HS-5 (cell line): ENCODE measurements around the gene DGKI.
"Not testable (repeated sequence)": the region's sequence is repeated elsewhere in the genome, so short reads cannot be mapped to it uniquely, and the experiment has no call there.

Experiments
- DNase-seq: peaks from one replicate; pipeline ENCODE4 v3.0.0-alpha.2; 2012; ENCODE audit warnings: low read depth

The DGKI gene

DNA sequence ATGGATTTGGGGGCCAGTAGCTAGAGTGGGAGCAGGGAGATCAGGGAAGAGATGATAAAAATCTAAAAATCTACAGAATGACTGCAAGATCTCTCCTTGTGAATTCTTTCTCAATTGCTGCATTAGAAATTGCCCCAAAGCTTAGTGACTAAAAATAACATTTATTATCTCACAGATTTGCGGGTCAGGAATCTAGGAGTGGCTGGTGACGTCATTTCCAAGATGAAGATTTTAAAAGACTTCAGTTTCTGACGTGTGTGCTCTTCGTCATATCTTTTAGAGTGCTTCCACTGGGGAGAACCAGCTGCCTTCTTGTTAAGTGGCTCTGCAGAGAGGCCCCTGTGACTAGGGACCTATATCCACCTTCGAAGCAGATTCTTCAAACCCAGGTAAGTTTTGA lies 112.6 kb downstream of the DGKI start:
- no peak for DNase-seq

DNA sequence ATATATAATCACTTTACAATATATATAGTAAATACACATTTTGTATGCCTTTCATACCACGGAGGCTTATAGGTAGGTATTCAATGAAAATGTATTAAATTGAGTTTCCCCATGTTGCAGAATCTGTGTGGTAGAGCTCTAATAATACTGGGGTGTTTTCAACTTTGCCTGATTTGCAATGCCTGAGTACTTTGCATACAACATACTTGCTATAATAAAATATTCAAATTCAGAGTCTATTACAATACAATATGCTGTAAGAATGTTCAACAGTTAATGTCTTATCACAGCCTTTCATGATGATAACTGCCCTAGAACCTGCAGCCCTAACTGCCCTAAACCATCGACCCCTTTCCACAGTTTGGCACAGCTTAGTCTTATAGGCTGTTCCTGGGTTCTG lies 114.6 kb downstream of the DGKI start:
- no peak for DNase-seq

DNA sequence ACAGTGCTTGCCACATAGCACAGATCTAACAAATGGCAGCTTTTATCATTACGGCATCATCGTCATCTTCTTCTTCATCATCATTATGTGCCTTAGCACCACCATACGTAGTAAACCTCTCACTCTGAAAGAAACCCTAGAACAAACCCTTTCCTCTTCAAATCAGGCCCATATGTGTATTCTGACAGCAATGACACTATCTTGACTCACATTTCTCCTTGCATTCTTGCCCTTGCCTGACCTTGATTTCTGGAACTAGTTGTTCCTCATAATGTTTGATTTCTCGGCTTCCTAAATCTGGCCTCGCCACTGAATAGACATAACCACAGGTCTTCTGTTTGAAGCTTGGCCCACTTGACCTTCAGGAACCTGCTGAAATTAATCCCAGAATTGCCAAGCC lies 115.3 kb downstream of the DGKI start:
- DNase-seq = no peak

DNA sequence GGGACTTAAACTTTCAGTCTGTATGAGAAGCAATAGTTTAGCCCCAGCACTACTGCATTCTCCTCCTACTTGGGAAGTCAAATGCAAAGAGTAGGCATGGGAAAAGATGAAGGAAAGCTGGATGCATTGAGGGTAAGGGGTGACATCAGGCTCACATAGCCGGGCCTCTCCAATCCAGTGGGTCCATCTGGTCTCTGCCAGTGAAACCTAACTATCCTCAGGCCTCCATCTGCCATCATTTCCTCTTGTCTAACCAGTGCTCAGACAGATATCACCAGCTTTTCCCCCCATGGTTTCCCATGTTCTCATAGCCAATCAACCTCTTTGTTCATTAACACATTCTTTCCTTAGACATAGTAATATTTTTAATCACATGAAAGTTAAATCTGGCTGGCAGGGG lies 118.3 kb downstream of the DGKI start:
- no peak for DNase-seq

DNA sequence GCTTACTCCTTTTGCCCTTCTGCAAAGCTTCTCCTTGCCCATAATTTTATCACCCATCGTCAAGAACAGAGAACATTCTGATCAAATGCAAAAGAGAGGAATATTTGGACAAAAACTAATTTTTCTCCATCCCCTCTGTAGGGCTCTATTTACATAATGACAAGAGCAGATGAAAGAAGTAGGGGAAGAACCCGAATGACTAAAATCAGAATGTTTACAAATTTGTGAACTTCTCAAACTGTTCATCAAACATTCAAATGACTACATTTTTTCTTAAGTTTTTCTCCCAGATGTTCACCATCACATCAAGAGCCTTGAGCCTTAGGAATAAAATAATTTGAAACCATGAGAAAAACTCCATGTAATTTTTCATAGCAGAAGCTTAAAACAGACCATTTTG lies 119.4 kb downstream of the DGKI start:
- DNase-seq = no peak

DNA sequence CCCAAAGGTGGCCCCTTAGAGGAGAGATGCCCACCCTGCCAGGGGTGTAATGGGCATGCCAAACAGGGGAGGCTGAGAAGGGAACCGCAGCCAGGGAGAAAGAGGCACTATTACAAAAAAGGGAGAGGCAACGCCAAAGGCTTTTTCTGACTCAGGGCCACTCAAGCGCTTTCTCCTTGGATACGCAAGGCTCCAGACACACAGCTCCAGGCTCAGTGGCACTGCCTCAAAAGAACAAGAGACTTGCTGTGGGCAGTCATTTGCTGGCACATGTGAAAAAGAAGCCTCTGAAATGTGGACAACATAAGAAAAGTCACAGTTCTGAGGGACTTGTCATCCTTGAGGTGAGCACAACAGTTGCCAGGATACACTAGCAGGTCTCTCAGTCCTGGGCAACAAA lies 128.4 kb downstream of the DGKI start:
- no peak for DNase-seq

DNA sequence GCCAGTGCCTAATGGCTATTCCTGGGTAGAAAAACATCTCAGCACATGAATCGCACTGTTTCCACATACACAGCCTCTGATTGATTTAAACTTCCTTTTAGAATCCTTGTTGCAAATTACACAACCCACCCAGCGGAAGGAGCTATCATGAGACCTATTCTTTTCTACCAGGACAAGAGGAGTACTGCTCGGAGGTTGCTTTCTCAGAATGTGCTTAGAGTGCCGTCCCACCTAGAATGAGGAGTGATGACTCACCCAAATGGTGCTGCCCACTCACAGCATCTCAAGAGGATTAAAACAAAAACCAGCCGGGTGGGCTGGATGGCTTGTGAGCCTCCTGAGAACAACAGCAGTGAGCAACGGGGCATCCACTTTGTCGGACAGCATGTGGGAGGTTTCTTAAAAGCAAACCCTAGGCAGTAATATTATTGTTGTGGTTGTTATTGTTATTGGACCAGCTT lies 128.9 kb downstream of the DGKI start:
- no peak for DNase-seq

DNA sequence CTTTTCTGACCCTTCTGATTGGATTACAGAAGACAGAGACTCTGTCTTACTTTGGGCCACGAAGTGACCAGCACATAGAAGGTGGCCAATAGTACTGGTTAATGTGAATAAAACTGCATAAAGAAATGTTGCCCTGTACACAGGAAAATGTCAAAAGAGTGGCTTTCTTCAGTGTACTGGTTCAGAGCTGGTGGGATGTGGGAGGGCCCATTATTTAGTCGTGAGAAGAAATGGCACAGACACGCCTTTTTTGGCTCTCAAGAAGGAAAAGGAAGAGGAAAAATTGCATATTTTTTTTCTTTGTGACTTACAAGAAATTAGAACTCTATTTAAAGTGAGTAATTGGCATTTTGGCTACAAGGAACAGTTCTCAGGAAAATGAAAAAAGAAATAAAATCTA lies 129.7 kb downstream of the DGKI start:
- no peak for DNase-seq

DNA sequence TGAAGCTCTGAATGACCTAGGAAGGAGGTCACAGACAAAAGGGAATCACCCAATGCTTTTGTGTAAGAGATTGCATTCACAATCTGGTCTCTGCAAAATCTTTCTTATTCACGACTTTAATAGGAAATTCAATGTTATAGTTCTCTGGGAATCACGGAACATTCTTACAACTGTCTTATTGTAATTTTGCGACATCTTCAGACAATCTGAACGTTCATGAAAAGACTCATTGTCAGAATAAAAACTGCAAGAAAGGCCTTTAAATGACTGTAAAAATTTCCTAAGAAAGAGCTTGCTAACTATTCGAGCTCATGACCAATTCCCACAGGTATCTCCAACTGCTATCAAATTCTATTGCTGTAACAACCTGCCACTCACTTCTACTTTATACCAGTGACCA lies 130.7 kb downstream of the DGKI start:
- DNase-seq = no peak

DNA sequence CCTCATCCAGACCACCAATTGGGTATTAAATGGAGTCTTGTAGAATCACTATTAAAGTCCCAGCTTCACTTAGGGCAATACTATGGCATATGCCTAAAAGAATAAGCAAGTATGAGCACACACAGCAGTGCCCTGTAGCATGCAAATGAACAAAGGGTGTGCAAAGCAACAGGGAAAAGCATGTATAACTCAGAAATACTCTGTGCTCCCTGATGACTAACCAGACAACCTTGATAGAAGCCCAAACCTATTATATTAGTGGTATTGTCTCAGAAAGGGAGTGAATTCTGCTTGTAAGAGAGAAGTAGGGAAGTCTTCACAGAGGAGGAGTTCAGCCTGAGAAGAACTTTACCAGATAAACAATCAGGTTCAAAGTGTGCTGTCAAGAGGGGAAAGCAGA lies 131.2 kb downstream of the DGKI start:
- no peak for DNase-seq

DNA sequence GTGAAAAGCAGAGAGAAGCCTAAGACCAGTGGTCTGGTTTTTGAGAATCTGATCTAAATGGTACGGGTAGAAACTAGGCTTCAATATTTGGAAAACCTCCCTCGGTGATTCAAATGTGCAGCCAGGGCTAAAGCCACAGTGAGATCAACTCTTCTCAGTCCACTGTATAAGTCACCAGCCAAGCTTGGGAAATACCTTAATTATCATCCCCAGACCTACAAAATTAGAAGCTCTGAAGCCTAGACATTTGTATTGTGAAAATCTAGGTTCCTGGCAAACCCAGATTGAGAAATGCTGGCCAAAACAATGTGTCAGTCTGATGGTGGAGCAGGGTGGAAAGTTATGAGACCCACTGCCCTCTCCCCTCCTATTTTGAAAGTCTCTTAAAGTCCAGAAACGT lies 131.7 kb downstream of the DGKI start:
- no peak for DNase-seq

DNA sequence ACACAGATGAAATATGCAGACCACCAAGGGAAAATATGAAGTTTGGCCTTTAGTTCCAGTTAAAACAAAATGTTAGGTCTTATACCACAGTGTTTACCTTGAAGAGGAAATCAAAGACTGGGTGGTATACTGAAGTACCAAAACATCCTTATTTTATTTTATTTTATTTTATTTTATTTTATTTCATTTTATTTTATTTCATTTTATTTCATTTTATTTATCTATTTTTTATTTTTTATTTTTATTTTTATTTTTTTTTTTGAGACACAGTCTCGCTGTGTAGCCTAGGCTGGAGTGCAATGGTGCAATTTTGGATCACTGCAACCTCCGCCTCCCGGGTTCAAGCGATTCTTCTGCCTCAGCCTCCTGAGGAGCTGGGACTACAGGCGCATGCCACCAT lies 140.4 kb downstream of the DGKI start:
- DNase-seq = not testable (repeated sequence)

DNA sequence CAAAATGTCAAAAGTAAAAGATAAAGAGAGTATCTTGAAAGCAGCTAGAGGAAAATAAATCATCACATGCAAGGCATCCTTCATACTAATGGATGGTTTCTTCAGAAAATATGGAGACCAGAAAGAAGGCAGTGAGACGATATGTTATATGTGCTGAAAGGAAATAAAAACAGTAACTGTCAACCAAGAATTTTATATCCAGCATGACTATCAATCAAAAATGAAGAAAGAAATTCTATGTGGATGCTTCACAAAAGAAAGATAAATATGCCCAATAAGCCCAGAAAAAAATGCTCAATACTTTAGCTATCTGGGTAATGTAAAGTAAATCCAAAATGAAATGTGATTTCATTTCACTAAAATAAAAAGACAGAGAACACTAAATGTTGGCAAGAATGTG lies 142.1 kb downstream of the DGKI start:
- DNase-seq = no peak

DNA sequence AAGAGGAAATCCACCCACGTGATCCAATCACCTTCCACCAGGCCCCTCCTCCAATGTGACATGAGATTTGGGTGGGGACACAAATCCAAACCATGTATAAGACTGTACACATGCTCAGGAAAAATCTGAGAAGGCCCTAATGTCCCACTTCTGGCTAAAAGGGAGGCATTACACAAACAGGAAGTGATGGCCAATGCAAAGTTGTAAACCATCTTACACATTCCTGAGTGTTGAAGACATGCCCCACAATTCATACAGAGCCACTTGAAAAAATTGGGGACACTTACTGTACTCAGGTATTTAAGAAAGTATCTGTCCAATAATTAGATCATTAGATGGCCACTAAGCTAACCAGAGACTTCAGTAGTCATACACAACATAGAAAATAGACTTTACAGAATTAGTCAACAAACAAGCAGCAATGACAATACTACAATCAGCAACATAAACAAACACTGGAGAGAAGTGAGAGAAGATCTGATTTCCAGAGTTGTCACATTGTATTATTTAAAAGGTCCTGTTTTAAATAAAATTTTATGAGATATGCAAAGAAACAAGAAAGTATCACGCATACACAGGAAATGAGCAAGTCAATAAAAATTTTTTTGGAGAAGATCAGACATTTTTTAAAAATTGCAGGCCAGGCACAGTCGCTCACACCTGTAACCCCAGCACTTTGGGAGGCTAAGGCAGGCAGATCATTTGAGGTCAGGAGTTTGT lies 143.3 kb downstream of the DGKI start:
- no peak for DNase-seq

DNA sequence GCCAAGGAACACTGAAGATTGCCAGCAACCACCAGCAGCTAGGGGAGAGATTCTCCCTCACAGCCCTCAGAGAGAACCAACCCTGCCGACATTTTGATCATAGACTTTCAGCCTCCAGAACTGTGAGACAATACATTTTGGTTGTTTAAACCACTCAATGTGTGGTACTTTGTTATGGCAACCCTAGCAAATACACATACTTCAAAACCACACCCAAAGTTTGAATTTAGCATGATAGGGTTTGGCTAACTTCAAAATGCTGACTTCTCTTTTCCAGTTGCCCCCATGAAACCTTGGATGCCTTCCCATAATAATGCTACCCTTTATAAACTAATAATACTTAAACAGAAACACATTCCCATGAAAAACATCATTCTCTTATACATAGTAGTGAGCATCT lies 149.8 kb downstream of the DGKI start:
- DNase-seq = no peak

DNA sequence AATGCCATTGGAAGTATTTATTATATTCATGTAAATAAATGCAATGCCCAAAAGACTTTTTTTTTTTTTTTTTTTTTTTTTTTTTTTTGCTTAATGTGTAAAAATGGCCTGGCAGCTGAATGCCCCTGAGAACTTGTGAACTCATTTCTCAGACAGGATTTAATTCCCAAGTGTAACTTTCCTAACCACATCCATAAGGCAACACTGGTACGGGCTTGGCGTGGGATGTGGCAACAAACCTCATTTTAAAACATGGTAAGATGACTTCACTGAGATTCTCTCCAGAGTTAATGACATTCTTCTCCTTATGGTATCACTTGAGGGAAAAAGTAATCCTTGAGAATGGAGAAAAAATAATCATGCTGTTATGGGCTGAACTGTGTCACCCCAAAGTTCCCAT lies 150.4 kb downstream of the DGKI start:
- DNase-seq = no peak

DNA sequence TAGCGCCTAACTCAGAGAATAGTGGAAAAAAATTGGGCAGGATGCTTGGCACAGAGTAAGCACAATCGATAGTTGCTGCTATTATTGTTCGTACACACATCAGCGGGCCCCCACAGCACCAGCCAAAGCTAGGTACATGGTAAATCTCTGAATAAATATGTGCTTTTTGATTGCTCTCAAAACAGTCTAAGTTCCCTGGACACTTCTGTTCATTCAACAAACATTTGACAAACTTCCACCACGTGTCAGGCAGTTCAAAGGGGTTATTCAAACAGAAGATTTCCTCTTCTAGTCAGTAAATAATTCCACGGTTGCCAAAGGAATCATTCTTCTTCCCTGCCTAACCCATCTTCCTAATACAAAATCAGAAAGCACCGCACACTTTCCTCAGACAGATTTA lies 150.8 kb downstream of the DGKI start:
- no peak for DNase-seq

DNA sequence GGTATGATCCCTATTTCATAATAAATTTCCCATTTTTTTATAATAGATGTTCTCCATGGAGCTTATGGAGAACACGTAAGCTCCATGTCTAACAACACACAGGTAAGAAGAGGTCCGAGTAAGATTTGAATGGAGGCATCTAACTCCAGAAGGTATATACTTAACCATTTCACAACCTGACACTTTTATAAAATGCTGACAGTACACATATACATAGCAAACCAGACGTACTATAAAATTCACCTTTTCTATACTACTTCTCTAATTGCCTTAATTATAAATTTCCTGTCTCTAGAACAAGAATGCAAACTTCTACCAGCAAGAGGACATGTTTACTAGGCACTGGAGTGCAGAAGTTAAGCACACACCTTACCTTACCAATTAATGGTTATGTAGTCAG lies 151.3 kb downstream of the DGKI start:
- DNase-seq = no peak

DNA sequence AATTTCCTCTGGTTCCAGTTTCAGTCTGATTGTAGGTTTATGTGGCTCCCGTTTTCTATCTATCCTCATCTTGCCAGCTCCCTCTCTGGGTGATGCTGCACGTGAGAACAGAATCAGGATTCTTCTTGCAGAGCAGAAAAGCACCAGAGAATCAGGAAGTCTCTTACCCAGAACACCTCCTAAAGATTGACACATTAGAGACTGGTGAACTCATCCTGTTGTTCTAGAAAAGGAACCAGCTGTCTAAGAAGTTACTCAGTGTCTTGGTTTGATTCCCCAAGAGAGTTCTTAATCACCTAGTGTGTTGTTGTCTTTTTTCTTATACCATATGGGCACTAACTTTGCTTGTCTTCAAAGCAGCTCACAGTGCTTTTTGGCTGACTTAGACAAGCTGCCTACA lies 152.4 kb downstream of the DGKI start:
- no peak for DNase-seq

DNA sequence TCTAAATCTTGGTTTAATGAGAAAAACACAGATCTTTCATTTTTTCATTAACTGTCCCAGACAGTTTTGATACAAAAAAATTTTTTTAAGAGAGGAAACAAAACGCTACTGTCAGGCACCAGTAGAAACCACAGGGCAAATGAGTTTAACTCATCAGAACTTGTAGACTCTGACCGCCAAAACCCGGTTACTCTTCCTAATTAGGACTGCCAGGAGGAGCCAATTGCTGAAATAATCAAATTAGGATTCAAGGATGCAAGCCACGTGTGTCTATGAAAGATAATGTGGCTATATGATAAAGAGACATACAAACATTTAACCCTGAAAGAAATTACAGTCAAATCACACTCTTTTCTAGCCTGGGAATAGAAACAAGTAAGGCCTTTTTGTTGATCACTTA lies 154.4 kb downstream of the DGKI start:
- DNase-seq = no peak

DNA sequence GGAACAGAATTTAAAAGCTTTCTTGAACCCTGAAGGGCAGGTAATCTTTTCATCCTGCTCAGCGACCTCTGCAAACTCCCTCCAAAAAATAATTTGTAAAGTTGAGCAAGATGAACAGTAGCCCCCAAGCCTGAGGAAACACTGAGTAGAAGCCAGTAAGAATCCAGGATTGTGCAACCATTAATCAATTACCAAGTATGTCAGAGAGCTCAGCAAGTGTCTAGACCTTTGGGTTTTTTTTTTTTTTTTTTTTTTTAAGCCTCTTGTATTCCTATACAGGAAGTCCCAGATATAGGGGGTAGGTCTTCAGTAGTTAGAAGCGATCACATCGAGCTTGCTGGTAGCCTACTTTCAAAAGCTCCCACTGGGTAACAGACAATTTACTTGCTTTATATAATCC lies 155.2 kb downstream of the DGKI start:
- DNase-seq = no peak

DNA sequence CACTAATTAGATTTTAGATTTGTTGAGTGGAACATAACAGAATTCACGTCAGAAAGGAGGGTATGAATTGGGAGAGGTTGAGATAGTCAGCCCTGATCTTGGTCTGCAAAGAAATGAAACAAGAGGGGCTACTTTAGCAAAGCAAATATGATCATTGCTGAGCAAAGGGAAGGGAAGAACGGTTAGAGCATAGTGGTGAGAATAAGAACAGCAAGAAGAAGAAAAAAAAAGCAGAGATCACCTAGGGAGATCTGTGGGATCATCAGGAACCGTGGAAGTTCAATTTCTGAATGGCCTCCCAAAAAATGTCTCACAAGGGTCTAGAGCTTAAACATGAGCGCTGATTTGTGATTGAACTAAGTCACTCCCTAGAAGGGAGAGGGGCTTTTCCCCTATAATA lies 156.1 kb downstream of the DGKI start:
- DNase-seq = no peak

DNA sequence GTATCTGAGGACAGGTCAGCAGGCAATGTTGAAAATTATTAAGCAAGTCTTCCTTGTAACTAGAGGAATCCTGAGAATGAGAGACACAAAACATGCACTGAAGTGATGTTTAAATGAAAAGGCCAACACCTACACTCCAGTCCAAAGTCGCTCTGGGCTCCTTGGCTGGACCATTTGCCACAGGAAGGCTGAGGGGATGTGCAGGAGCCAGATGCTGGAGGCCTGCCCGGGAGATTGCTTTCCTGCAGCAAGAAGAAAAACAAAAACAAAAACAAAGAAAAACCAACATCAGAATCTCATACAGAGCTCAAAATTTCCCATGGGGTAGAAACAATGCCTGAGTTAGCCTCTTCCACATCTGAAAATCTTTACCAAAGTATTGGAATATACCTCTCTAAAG lies 157.0 kb downstream of the DGKI start:
- DNase-seq = no peak

DNA sequence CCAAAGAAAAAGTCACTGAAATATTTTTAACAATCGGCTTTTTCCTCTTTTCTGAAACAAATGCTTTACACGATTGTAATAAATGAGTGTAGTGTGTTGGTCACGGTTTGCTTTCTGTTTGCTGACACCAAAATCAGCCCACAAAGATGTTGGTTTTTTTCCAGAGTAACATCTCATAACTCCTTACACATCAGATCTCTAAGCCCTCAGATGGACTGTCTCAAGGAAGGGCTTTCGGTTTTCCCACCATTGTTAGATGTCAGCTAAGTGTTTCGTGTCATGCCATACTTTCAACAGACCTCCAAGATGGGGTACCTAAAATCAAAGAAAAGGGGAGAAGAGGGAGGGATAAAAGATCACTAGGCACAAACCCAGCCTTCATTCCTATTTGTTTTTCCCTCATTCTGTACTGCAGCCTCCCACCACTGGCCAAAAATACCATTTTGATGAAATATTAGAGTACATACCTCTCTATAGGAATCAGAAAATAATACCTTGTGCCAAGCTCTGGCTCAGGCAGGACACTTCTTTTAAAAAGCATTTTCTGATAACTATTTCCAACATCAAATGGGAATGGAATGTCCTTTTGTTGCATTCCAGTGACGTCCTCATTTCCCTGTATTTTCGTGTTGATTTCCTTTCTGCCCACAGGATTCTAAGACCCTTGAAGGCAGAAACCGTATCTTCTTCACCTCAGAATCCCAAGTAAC lies 159.1 kb downstream of the DGKI start:
- no peak for DNase-seq
